Ovary (tissue), 9 donors: ENCODE results near the gene PTPRN2. TPM values are rescaled to one million over a fixed set of nuclear protein-coding genes. Genes with fewer than 3 reads are reported as not detected.

ENCODE experiments used
- DNase-seq, 5 donors: peaks; one replicate each; pipeline ENCODE4 v3.0.0-alpha.2; 2019 to 2020
- H3K27ac ChIP-seq, 2 donors: fragments of 200-600 bp; one replicate each; pipeline versions ENCODE4 v1.5.1 to v1.8.0; 2019 to 2022
- H3K27me3 ChIP-seq: fragments of 200-600 bp; one replicate; pipeline ENCODE4 v1.8.0; 2022
- H3K36me3 ChIP-seq: fragments of 200-600 bp; sonication (generic); one replicate; pipeline ENCODE4 v1.5.1; 2019
- H3K4me1 ChIP-seq: one replicate; pipeline ENCODE4 v1.8.1; 2013; ENCODE audit warnings: mild to moderate bottlenecking, moderate library complexity; ENCODE audit not compliant: insufficient read depth
- H3K4me3 ChIP-seq: fragments of 200-600 bp; sonication (generic); one replicate; pipeline ENCODE4 v1.5.1; 2017
- H3K9me3 ChIP-seq, 2 donors: fragments of 200-600 bp in 1 of 2; sonication (generic) in 1 of 2; one replicate each; pipeline versions ENCODE4 v1.5.1 to v1.8.1; 2013 to 2019; ENCODE audit warnings: mild to moderate bottlenecking in 1 of 2, moderate library complexity in 1 of 2
- CTCF ChIP-seq, 3 donors: fragments of 450-650 bp in 2 of 3; fragments of 200-600 bp in 1 of 3; IDR thresholded peaks; one replicate each; pipeline versions ENCODE4 v1.5.1 to v1.8.0; 2016 to 2022; ENCODE audit warnings: antibody characterized with exemption in 3 of 3, mild to moderate bottlenecking in 1 of 3
- EP300 ChIP-seq: sonication (generic); formaldehyde crosslinking; IDR thresholded peaks from one replicate; pipeline ENCODE4 v1.6.1; 2017; ENCODE audit warnings: antibody characterized with exemption
- POLR2A ChIP-seq: fragments of 450-650 bp; IDR thresholded peaks from one replicate; pipeline ENCODE4 v1.6.1; 2017; ENCODE audit warnings: antibody characterized with exemption, mild to moderate bottlenecking, moderate library complexity
- WGBS, 3 donors: extraction: QIAGEN DNeasy Blood & Tissue Kit in 1 of 3; methylation state at CpG; one replicate each; pipeline versions ENCODE4 v1.1.5 to v1.1.7; 2013 to 2017; 5-methylcytosine and 5-hydroxymethylcytosine counted together
- intact Hi-C, 4 donors: fragments of 100-400 bp; cut with DNase I; formaldehyde crosslinking; loops; one replicate each; pipeline versions ENCODE4 v1.11.0 to v1.15.1; 2022 to 2023
- polyA plus RNA-seq, 2 donors: library from polyadenylated mRNA; stranded (reverse); fragments of 200-250 nt in 1 of 2; fragments of 350-450 nt in 1 of 2; fragmentation: Illumina TruSeq in 1 of 2; extraction: RNeasy Lipid Tissue Mini Kit (QIAGEN cat#74804) in 1 of 2; gene quantifications; one replicate each; pipeline ENCODE4 v1.2.3, GENCODE V29; 2013 to 2014
- total RNA-seq, 7 donors: library from RNA; depleted of rRNA in 2 of 7; stranded (reverse); fragments of >200 nt in 2 of 7; fragmentation: NEBNext Ultra II Directional in 3 of 7; extraction: Animal tissue kit (Norgen Biotek cat#: 25700) in 3 of 7; gene quantifications; one replicate each; pipeline versions ENCODE4 v1.1.0 to v1.2.4, GENCODE V29; 2016 to 2023
- donor health status: DM: no; HTN: no; CAD: no; lungs with moderate emphysema.
- donor health status: DM: no; HTN: no; CAD: no.
- donor health status: Bipolar disorder and iron deficiency.
- donor health status: DM: yes; HTN: yes; CAD: no.
- donor health status: DM: no; HTN: no; CAD: no.
- donor health status: DM: yes; HTN: yes; CAD: no.

The PTPRN2 gene
- total and polyA plus RNA-seq, 9 donors: 3.5 to 11.1 (median 5.9) TPM

GRCh38 chr7:158368449-158368848 is 219.2 kb downstream of the PTPRN2 start:
- Histone ChIP-seq H3K4me3 (no peak overlapping the region), H3K4me1 (no peaks in the 10 kb centered on the region), H3K27me3 (no peaks in the 10 kb centered on the region), H3K36me3 (no peaks in the 10 kb centered on the region), H3K27ac (no peak overlapping the region), H3K9me3 (no peaks in the 10 kb centered on the region)
- TF ChIP-seq EP300: no peak
- no peak for TF ChIP-seq POLR2A
- TF ChIP-seq CTCF (IDR thresholded peaks at IDR 0.05): no peak
- WGBS, 3 donors: 57 to 66% (median 61%) methylated on average over 7 of the region's 7 CpGs
- no peak for DNase-seq
- intact Hi-C loops: no loop called here

- Histone ChIP-seq H3K4me1 (no peaks in the 10 kb centered on the region), H3K9me3 (no peaks in the 10 kb centered on the region), H3K4me3 (no peak overlapping the region), H3K27me3 (no peaks in the 10 kb centered on the region), H3K36me3 (no peaks in the 10 kb centered on the region), H3K27ac (no peak overlapping the region)
- TF ChIP-seq POLR2A (no peak), CTCF (IDR thresholded peaks at IDR 0.05) (no peak), EP300 (no peak)
- no peak for DNase-seq
- intact Hi-C loops: no loop called here
- 56 to 58% (median 58%) methylated on average over 3 of the region's 3 CpGs for WGBS, 3 donors
These were observed 220.0 kb downstream of the PTPRN2 start for GRCh38 chr7:158367634-158367982.

GRCh38 chr7:158366916-158367633 is 220.5 kb downstream of the PTPRN2 start:
- Histone ChIP-seq H3K9me3 (no peaks in the 10 kb centered on the region), H3K4me3 (no peak overlapping the region), H3K27me3 (no peaks in the 10 kb centered on the region), H3K27ac (no peak overlapping the region), H3K36me3 (no peaks in the 10 kb centered on the region), H3K4me1 (no peaks in the 10 kb centered on the region)
- 77 to 80% (median 78%) methylated on average over 19 of the region's 19 CpGs for WGBS, 3 donors
- intact Hi-C loops: no loop called here
- TF ChIP-seq EP300: no peak
- no peak for TF ChIP-seq POLR2A
- TF ChIP-seq CTCF (IDR thresholded peaks at IDR 0.05): no peak
- no peak for DNase-seq

- Histone ChIP-seq H3K4me1 (no peaks in the 10 kb centered on the region), H3K9me3 (no peaks in the 10 kb centered on the region), H3K27ac (no peak overlapping the region), H3K27me3 (no peaks in the 10 kb centered on the region), H3K4me3 (no peak overlapping the region), H3K36me3 (no peaks in the 10 kb centered on the region)
- DNase-seq: no peak
- TF ChIP-seq EP300: no peak
- no peak for TF ChIP-seq POLR2A
- no peak for TF ChIP-seq CTCF (IDR thresholded peaks at IDR 0.05)
- 69 to 81% (median 74%) methylated on average over 19 of the region's 19 CpGs for WGBS, 3 donors
- intact Hi-C loops: no loop called here
These were observed 221.3 kb downstream of the PTPRN2 start for GRCh38 chr7:158366346-158366745.
